ENCODE results near the gene GPC5. TPM values are rescaled to one million over a fixed set of nuclear protein-coding genes. Genes with fewer than 3 reads are reported as not detected.

The GPC5 gene
- total and polyA plus RNA-seq, 2 of the 8 experiments (the other 6 are each of a cell fraction or from before 2014, with no cell fraction given), result 0.20 to 0.39 TPM

DNA sequence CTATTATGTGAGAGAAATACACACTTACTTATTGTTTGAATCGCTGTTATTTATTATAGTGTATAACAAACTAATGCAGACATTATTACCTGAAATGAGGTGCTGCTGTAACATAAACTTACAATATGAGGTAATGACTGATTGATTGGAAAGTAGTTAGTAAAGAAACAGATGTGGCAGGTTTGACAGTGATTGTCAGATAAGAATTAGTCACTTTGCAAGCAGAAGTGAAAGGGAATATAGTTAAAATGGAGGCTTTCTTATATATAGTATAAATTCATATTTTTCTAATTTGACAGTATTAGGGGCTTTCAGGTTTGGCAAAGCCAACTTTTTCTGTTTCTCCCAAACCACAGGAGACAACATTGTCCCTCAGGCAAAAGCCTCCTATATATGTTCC lies 30.3 kb upstream of the GPC5 start:
- Histone ChIP-seq H4K5ac (ENCODE audit: insufficient read length, low read depth, low read length) (no peak overlapping the region), H3K14ac (ENCODE audit: insufficient read length) (no peak overlapping the region), H3K27me3 (replicated peaks in 1 of 4; ENCODE audit: control insufficient read depth in 3 of 4, extremely low read depth in 1 of 4, insufficient read depth in 3 of 4, low read length in 3 of 4) (no peaks in the 10 kb centered on the region), H2AFZ (ENCODE audit: low read length) (no peak overlapping the region), H3K27ac (ENCODE audit: low read depth, low read length) (no peak overlapping the region), H2BK20ac (ENCODE audit: low read length) (no peak overlapping the region), H3K4me1 (replicated peaks in 1 of 4; ENCODE audit: control insufficient read depth in 3 of 4, insufficient read depth in 4 of 4, low read length in 3 of 4) (no peaks in the 10 kb centered on the region), H3K4me3 (ENCODE audit: extremely low read depth in 1 of 4, insufficient read depth in 2 of 4, low read depth in 3 of 4, low read length in 4 of 4) (no peak overlapping the region), H2BK120ac (replicated peaks; ENCODE audit: low read depth, low read length) (no peak overlapping the region), H3K9me3 (ENCODE audit: insufficient read depth in 2 of 2, low read depth in 1 of 2, low read length in 1 of 2) (no peaks in the 10 kb centered on the region), H2BK12ac (ENCODE audit: low read depth, low read length) (no peak overlapping the region), H2AK5ac (ENCODE audit: low read depth, low read length) (no peak overlapping the region), H3K56ac (replicated peaks; ENCODE audit: insufficient read length, low read depth, low read length) (no peak overlapping the region), H3K23ac (ENCODE audit: insufficient read length) (no peak overlapping the region), H4K8ac (ENCODE audit: extremely low read depth, insufficient read depth, low read length) (no peak overlapping the region), H4K91ac (replicated peaks; ENCODE audit: insufficient read length, low read length) (no peak overlapping the region), H3K79me1 (ENCODE audit: low read depth, low read length) (no peaks in the 10 kb centered on the region), H3K4me2 (ENCODE audit: insufficient read depth in 1 of 2, low read depth in 2 of 2, low read length in 2 of 2) (no peak overlapping the region), H3K23me2 (ENCODE audit: low read depth, low read length) (no peaks in the 10 kb centered on the region), H2BK5ac (ENCODE audit: low read depth, low read length) (no peak overlapping the region), H3K4ac (replicated peaks; ENCODE audit: insufficient read length, low read depth, low read length) (no peak overlapping the region), H4K20me1 (replicated peaks in 1 of 2; ENCODE audit: control insufficient read depth in 1 of 2, insufficient read depth in 2 of 2, low read length in 2 of 2) (peaks cover 0 to 2% of the 10 kb centered on the region in 2 experiments), H3K36me3 (ENCODE audit: control insufficient read depth in 2 of 4, insufficient read depth in 4 of 4, low read length in 3 of 4) (no peaks in the 10 kb centered on the region; a peak in 1 of 8 replicates), H2BK15ac (ENCODE audit: low read length) (no peak overlapping the region), H3K18ac (ENCODE audit: extremely low read depth, low read length) (no peak overlapping the region), H3K79me2 (ENCODE audit: control insufficient read depth in 1 of 2, insufficient read depth in 2 of 2, low read length in 2 of 2) (no peaks in the 10 kb centered on the region), H3K9ac (replicated peaks in 1 of 4; ENCODE audit: extremely low read depth in 1 of 4, low read depth in 3 of 4, low read length in 3 of 4) (no peak overlapping the region)
- CTCF ChIA-PET (ENCODE audit: partially characterized antibody), result interaction anchor here (1.1 to 2.1 kb wide), 3 partner anchors 11 to 39 kb away, joined by 3 to 5 read pairs (median 3); no protein-coding TSS in a partner anchor
- POLR2A ChIA-PET (ENCODE audit: partially characterized antibody), result interaction anchor here (1.2 to 1.6 kb wide), 3 partner anchors 10 to 16 kb away, joined by 3 to 5 read pairs (median 4); no protein-coding TSS in a partner anchor
- FAIRE-seq, result no peak
- WGBS, 2 experiments (ENCODE audit: extremely low coverage in 1 of 2, insufficient coverage in 1 of 2, insufficient read length in 1 of 2, insufficient replicate concordance in 2 of 2, low coverage in 1 of 2, low lambda C conversion rate in 2 of 2, missing lambda C conversion rate in 1 of 2), result 86% methylated on average over 1 of the region's 1 CpG; no CpG with 5 or more reads in 1 of the 2 experiments
- DNase-seq (ENCODE audit: low read depth in 1 of 2, low spot score in 2 of 2), result no peak
- TF ChIP-seq CBX8 (IDR thresholded peaks at IDR 0.05; ENCODE audit: borderline replicate concordance, low read depth, low read length) (no peak), SP1 (IDR thresholded peaks at IDR 0.05; ENCODE audit: low read depth, low read length) (no peak), KDM4A (IDR thresholded peaks at IDR 0.05; ENCODE audit: low read depth, low read length, severe bottlenecking) (no peak), YY1 (IDR thresholded peaks at IDR 0.05; ENCODE audit: low read depth, low read length) (no peak), ATF3 (IDR thresholded peaks at IDR 0.05; ENCODE audit: insufficient read depth, low read depth, low read length) (no peak), NANOG (IDR thresholded peaks at IDR 0.05; ENCODE audit: insufficient read depth, low read depth, low read length, poor library complexity, severe bottlenecking) (no peak), BCL11A (IDR thresholded peaks at IDR 0.05; ENCODE audit: low read depth in 2 of 2, low read length in 2 of 2) (no peak), ATF2 (IDR thresholded peaks at IDR 0.05; ENCODE audit: low read length) (no peak), HDAC6 (IDR thresholded peaks at IDR 0.05; ENCODE audit: low read depth, low read length) (no peak), BRCA1 (IDR thresholded peaks at IDR 0.05; ENCODE audit: low read depth, low read length) (no peak), CBX5 (IDR thresholded peaks at IDR 0.05; ENCODE audit: low read depth, low read length) (no peak)
- TF ChIP-seq, protein P1, sequence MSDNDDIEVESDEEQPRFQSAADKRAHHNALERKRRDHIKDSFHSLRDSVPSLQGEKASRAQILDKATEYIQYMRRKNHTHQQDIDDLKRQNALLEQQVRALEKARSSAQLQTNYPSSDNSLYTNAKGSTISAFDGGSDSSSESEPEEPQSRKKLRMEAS (IDR thresholded peaks at IDR 0.05), result no peak

Data from H1 (cell line).